BLaER1 treated with 17β-estradiol and CSF1 and Interleukin-3, amounts not matched to agents 10 nM and 100 nM (cell line): Measurements from ENCODE around the gene CAV3.

ENCODE experiments used
- H3K27ac ChIP-seq, 11 experiments: shearing (Covaris generic); formaldehyde crosslinking; 2 replicates each; pipeline ENCODE4 v1.8.1; 2022
- H3K27me3 ChIP-seq, 11 experiments: shearing (Covaris generic); formaldehyde crosslinking; 2 replicates each; pipeline ENCODE4 v1.8.1; 2022
- H3K36me3 ChIP-seq, 11 experiments: shearing (Covaris generic); formaldehyde crosslinking; 2 replicates each; pipeline ENCODE4 v1.8.1; 2022
- H3K4me1 ChIP-seq, 10 experiments: shearing (Covaris generic); formaldehyde crosslinking; 2 replicates each; pipeline ENCODE4 v1.8.1; 2022
- H3K4me2 ChIP-seq, 11 experiments: shearing (Covaris generic); formaldehyde crosslinking; 2 replicates each; pipeline ENCODE4 v1.8.1; 2022
- H3K4me3 ChIP-seq, 10 experiments: shearing (Covaris generic); formaldehyde crosslinking; 2 replicates each; pipeline ENCODE4 v1.8.1; 2022
- H3K9ac ChIP-seq, 11 experiments: shearing (Covaris generic); formaldehyde crosslinking; 2 replicates each; pipeline ENCODE4 v1.8.1; 2022
- H3K9me3 ChIP-seq, 11 experiments: shearing (Covaris generic); formaldehyde crosslinking; replicated peaks in 1 of 11; 2 replicates each; pipeline ENCODE4 v1.8.1; 2022
- H4K20me1 ChIP-seq, 11 experiments: shearing (Covaris generic); formaldehyde crosslinking; 2 replicates each; pipeline ENCODE4 v1.8.1; 2022
- Cebpa-rat ChIP-seq, 11 experiments: shearing (Covaris generic); IDR thresholded peaks; 2 replicates each; pipeline ENCODE4 v1.8.1; 2022

Gene CAV3

GRCh38 chr3:8790529-8790928 lies 56.9 kb downstream of the CAV3 start:
- TF ChIP-seq Cebpa-rat (IDR thresholded peaks at IDR 0.05), result no peak

GRCh38 chr3:8793242-8793641 lies 59.6 kb downstream of the CAV3 start:
- Histone ChIP-seq H3K27me3 (no peaks in the 10 kb centered on the region), H4K20me1 (no peaks in the 10 kb centered on the region), H3K4me1 (no peaks in the 10 kb centered on the region), H3K36me3 (peaks cover 0 to 8% (median 0%) of the 10 kb centered on the region in 11 experiments; a peak in 1 of 22 replicates), H3K9me3 (peaks cover 9 to 33% (median 21%) of the 10 kb centered on the region in 11 experiments; a peak in 21 of 22 replicates), H3K4me2 (no peak overlapping the region), H3K9ac (no peak overlapping the region), H3K4me3 (no peak overlapping the region), H3K27ac (no peak overlapping the region)
- no peak for TF ChIP-seq Cebpa-rat (IDR thresholded peaks at IDR 0.05)

More at GRCh38 chr3:8790529-8790928, 56.9 kb downstream of the CAV3 start:
- H3K4me2 ChIP-seq, result no peak overlapping the region
- no peak overlapping the region for H3K9ac ChIP-seq
- no peaks in the 10 kb centered on the region for H3K27me3 ChIP-seq
- H4K20me1 ChIP-seq, result no peaks in the 10 kb centered on the region
- no peaks in the 10 kb centered on the region for H3K4me1 ChIP-seq
- peaks cover 9 to 38% (median 21%) of the 10 kb centered on the region in 11 experiments; a peak in 21 of 22 replicates for H3K9me3 ChIP-seq
- H3K27ac ChIP-seq, result no peak overlapping the region
- H3K36me3 ChIP-seq, result peaks cover 0 to 8% (median 0%) of the 10 kb centered on the region in 11 experiments; a peak in 1 of 22 replicates
- no peak overlapping the region for H3K4me3 ChIP-seq

GRCh38 chr3:8794247-8794646 lies 60.6 kb downstream of the CAV3 start:
- TF ChIP-seq Cebpa-rat (IDR thresholded peaks at IDR 0.05), result no peak
- H3K9ac ChIP-seq, result no peak overlapping the region
- no peak overlapping the region for H3K27ac ChIP-seq
- H3K4me1 ChIP-seq, result no peaks in the 10 kb centered on the region
- H3K36me3 ChIP-seq, result peaks cover 0 to 8% (median 0%) of the 10 kb centered on the region in 11 experiments; a peak in 1 of 22 replicates
- no peak overlapping the region for H3K4me3 ChIP-seq
- no peaks in the 10 kb centered on the region for H4K20me1 ChIP-seq
- H3K4me2 ChIP-seq, result no peak overlapping the region
- H3K9me3 ChIP-seq, result peaks cover 7 to 24% (median 16%) of the 10 kb centered on the region in 11 experiments; a peak in 21 of 22 replicates
- H3K27me3 ChIP-seq, result no peaks in the 10 kb centered on the region
